H1 (cell line): Measurements from ENCODE around the gene CAMP. TPM values are rescaled to one million over a fixed set of nuclear protein-coding genes. Genes with fewer than 3 reads are reported as not detected.

Experiments used
- CTCF ChIA-PET: fragments of 300-600 bp; sonication (Branson Sonifier 250); formaldehyde crosslinking; loops from one replicate; lab custom pipeline; 2021; ENCODE audit not compliant: partially characterized antibody; lab: Charles Lee
- POLR2A ChIA-PET: fragments of 300-600 bp; sonication (Branson Sonifier 250); formaldehyde crosslinking; loops from one replicate; lab custom pipeline; 2021; ENCODE audit warnings: inconsistent platforms; ENCODE audit not compliant: partially characterized antibody; lab: Charles Lee
- DNase-seq, 2 experiments: peaks; one replicate each; pipeline versions ENCODE4 v3.0.0 to v3.0.0-alpha.2; 2010 to 2022; ENCODE audit warnings: low spot score in 2 of 2, low read depth in 1 of 2, mixed read lengths in 1 of 2
- FAIRE-seq: peaks from 2 replicates; lab custom pipeline; 2011; peaks lifted over from hg19 to GRCh38; lab: Jason Lieb, UNC
- H2AFZ ChIP-seq: 2 replicates; pipeline ENCODE4 v1.8.1; 2012; ENCODE audit warnings: low read length, inconsistent platforms
- H2AK5ac ChIP-seq: 2 replicates; pipeline ENCODE4 v1.6.1; 2013; ENCODE audit warnings: low read depth, low read length
- H2BK120ac ChIP-seq: replicated peaks from 2 replicates; pipeline ENCODE3; 2013; ENCODE audit warnings: low read depth, low read length, inconsistent platforms
- H2BK12ac ChIP-seq: 2 replicates; pipeline ENCODE4 v1.6.1; 2013; ENCODE audit warnings: low read depth, low read length
- H2BK15ac ChIP-seq: 2 replicates; pipeline ENCODE4 v1.6.1; 2013; ENCODE audit warnings: low read length
- H2BK20ac ChIP-seq: 2 replicates; pipeline ENCODE4 v1.6.1; 2013; ENCODE audit warnings: low read length
- H2BK5ac ChIP-seq: 2 replicates; pipeline ENCODE4 v1.6.1; 2013; ENCODE audit warnings: low read depth, low read length
- H3K14ac ChIP-seq: 2 replicates; pipeline ENCODE4 v1.6.1; 2013; ENCODE audit warnings: inconsistent platforms; ENCODE audit not compliant: insufficient read length
- H3K18ac ChIP-seq: 2 replicates; pipeline ENCODE4 v1.6.1; 2013; ENCODE audit warnings: low read length; ENCODE audit errors: extremely low read depth
- H3K23ac ChIP-seq: 2 replicates; pipeline ENCODE4 v1.6.1; 2013; ENCODE audit warnings: inconsistent platforms; ENCODE audit not compliant: insufficient read length
- H3K23me2 ChIP-seq: 2 replicates; pipeline ENCODE4 v1.6.1; 2013; ENCODE audit warnings: low read depth, low read length
- H3K27ac ChIP-seq: 2 replicates; pipeline ENCODE4 v1.6.1; 2011; ENCODE audit warnings: low read depth, low read length, inconsistent platforms
- H3K27me3 ChIP-seq, 4 experiments: replicated peaks in 1 of 4; 1 replicate in 1 of 4; 2 replicates in 3 of 4; pipeline versions ENCODE4 v1.6.1 to v1.8.1; 2011 to 2013; ENCODE audit warnings: low read length in 3 of 4, mild to moderate bottlenecking in 3 of 4, inconsistent platforms in 2 of 4, mixed read lengths in 2 of 4, moderate library complexity in 1 of 4; ENCODE audit not compliant: control insufficient read depth in 3 of 4, insufficient read depth in 3 of 4; ENCODE audit errors: extremely low read depth in 1 of 4
- H3K36me3 ChIP-seq, 4 experiments: 2 replicates each; pipeline versions ENCODE4 v1.6.1 to v1.8.1; 2011 to 2013; ENCODE audit warnings: mild to moderate bottlenecking in 4 of 4, low read length in 3 of 4, moderate library complexity in 2 of 4, control low read depth in 1 of 4, inconsistent platforms in 1 of 4; ENCODE audit not compliant: insufficient read depth in 4 of 4, control insufficient read depth in 2 of 4
- H3K4ac ChIP-seq: replicated peaks from 2 replicates; pipeline ENCODE3; 2013; ENCODE audit warnings: low read length, low read depth, mixed read lengths, inconsistent platforms; ENCODE audit not compliant: insufficient read length
- H3K4me1 ChIP-seq, 4 experiments: replicated peaks in 1 of 4; 1 replicate in 1 of 4; 2 replicates in 3 of 4; pipeline versions ENCODE4 v1.6.1 to v1.8.1; 2011 to 2013; ENCODE audit warnings: low read length in 3 of 4, inconsistent platforms in 2 of 4, mixed read lengths in 1 of 4; ENCODE audit not compliant: insufficient read depth in 4 of 4, control insufficient read depth in 3 of 4
- H3K4me2 ChIP-seq, 2 experiments: 2 replicates each; pipeline versions ENCODE4 v1.6.1 to v1.8.1; 2011 to 2013; ENCODE audit warnings: low read depth in 2 of 2, low read length in 2 of 2, control low read depth in 1 of 2, inconsistent platforms in 1 of 2, mild to moderate bottlenecking in 1 of 2; ENCODE audit not compliant: insufficient read depth in 1 of 2
- H3K4me3 ChIP-seq, 4 experiments: fragments of 200-600, 300-600 bp in 1 of 4; sonication (generic), shearing (Covaris generic), sonication (Bioruptor Twin) in 1 of 4; 2 replicates each; pipeline versions ENCODE4 v1.5.1 to v1.8.1; 2011 to 2016; ENCODE audit warnings: low read length in 4 of 4, low read depth in 3 of 4, control low read depth in 2 of 4, inconsistent platforms in 2 of 4, mild to moderate bottlenecking in 2 of 4, mixed read lengths in 1 of 4, moderate library complexity in 1 of 4; ENCODE audit not compliant: insufficient read depth in 2 of 4; ENCODE audit errors: extremely low read depth in 1 of 4
- H3K56ac ChIP-seq: replicated peaks from 2 replicates; pipeline ENCODE3; 2013; ENCODE audit warnings: low read depth, mild to moderate bottlenecking, mixed read lengths, low read length, inconsistent platforms; ENCODE audit not compliant: insufficient read length
- H3K79me1 ChIP-seq: 2 replicates; pipeline ENCODE4 v1.6.1; 2013; ENCODE audit warnings: low read depth, low read length, control low read depth
- H3K79me2 ChIP-seq, 2 experiments: 2 replicates each; pipeline versions ENCODE4 v1.6.1 to v1.8.1; 2012 to 2013; ENCODE audit warnings: low read length in 2 of 2, mild to moderate bottlenecking in 2 of 2, inconsistent platforms in 1 of 2; ENCODE audit not compliant: insufficient read depth in 2 of 2, control insufficient read depth in 1 of 2
- H3K9ac ChIP-seq, 4 experiments: replicated peaks in 1 of 4; 1 replicate in 1 of 4; 2 replicates in 3 of 4; pipeline versions ENCODE4 v1.6.1 to v1.8.1; 2011 to 2013; ENCODE audit warnings: low read depth in 3 of 4, low read length in 3 of 4, control low read depth in 2 of 4, mild to moderate bottlenecking in 2 of 4, moderate library complexity in 2 of 4, inconsistent platforms in 1 of 4; ENCODE audit errors: extremely low read depth in 1 of 4
- H3K9me3 ChIP-seq, 2 experiments: 2 replicates each; pipeline versions ENCODE4 v1.6.1 to v1.8.1; 2012 to 2013; ENCODE audit warnings: mild to moderate bottlenecking in 2 of 2, moderate library complexity in 2 of 2, control low read depth in 1 of 2, inconsistent platforms in 1 of 2, low read depth in 1 of 2, low read length in 1 of 2, mixed read lengths in 1 of 2; ENCODE audit not compliant: insufficient read depth in 2 of 2
- H4K20me1 ChIP-seq, 2 experiments: replicated peaks in 1 of 2; 2 replicates each; pipeline versions ENCODE3 to v1.8.1; 2011 to 2013; ENCODE audit warnings: inconsistent platforms in 2 of 2, low read length in 2 of 2, mild to moderate bottlenecking in 1 of 2; ENCODE audit not compliant: insufficient read depth in 2 of 2, control insufficient read depth in 1 of 2
- H4K5ac ChIP-seq: 2 replicates; pipeline ENCODE4 v1.6.1; 2013; ENCODE audit warnings: low read length, low read depth, mixed read lengths, inconsistent platforms; ENCODE audit not compliant: insufficient read length
- H4K8ac ChIP-seq: 2 replicates; pipeline ENCODE4 v1.8.0; 2013; ENCODE audit warnings: mild to moderate bottlenecking, moderate library complexity, low read length, inconsistent platforms; ENCODE audit not compliant: insufficient read depth; ENCODE audit errors: extremely low read depth
- H4K91ac ChIP-seq: replicated peaks from 2 replicates; pipeline ENCODE3; 2013; ENCODE audit warnings: low read length, mixed read lengths, inconsistent platforms; ENCODE audit not compliant: insufficient read length
- BACH1 ChIP-seq: IDR thresholded peaks from 2 replicates; pipeline ENCODE4 v1.6.1; 2012; ENCODE audit warnings: low read length, improper control_type of control experiment
- BCL11A ChIP-seq, 2 experiments: IDR thresholded peaks; one replicate each; pipeline ENCODE4 v1.6.1; 2011; ENCODE audit warnings: low read depth in 2 of 2, low read length in 2 of 2, mild to moderate bottlenecking in 2 of 2
- CEBPB ChIP-seq: IDR thresholded peaks from 2 replicates; pipeline ENCODE4 v1.6.1; 2012; ENCODE audit warnings: low read depth, low read length
- CHD2 ChIP-seq: IDR thresholded peaks from 2 replicates; pipeline ENCODE4 v1.6.1; 2012; ENCODE audit warnings: low read length, improper control_type of control experiment
- GTF2F1 ChIP-seq: IDR thresholded peaks from 2 replicates; pipeline ENCODE4 v1.6.1; 2012; ENCODE audit warnings: low read depth, low read length, improper control_type of control experiment, borderline replicate concordance
- KDM4A ChIP-seq: IDR thresholded peaks from one replicate; pipeline ENCODE4 v1.7.1; 2012; ENCODE audit warnings: low read depth, mild to moderate bottlenecking, moderate library complexity, low read length, inconsistent platforms; ENCODE audit not compliant: severe bottlenecking
- KDM5A ChIP-seq: fragments of 200-600 bp; IDR thresholded peaks from 2 replicates; pipeline ENCODE4 v1.7.1; 2012; ENCODE audit warnings: mild to moderate bottlenecking, low read length, inconsistent platforms, mixed read lengths
- NRF1 ChIP-seq: IDR thresholded peaks from 2 replicates; pipeline ENCODE4 v1.6.1; 2011; ENCODE audit warnings: mild to moderate bottlenecking, low read depth, low read length, improper control_type of control experiment
- RAD21 ChIP-seq, 2 experiments: IDR thresholded peaks in 1 of 2; conservative IDR thresholded peaks in 1 of 2; 2 replicates each; pipeline ENCODE4 v1.6.1; 2011; ENCODE audit warnings: low read depth in 2 of 2, low read length in 2 of 2, improper control_type of control experiment in 1 of 2, inconsistent platforms in 1 of 2, mild to moderate bottlenecking in 1 of 2, moderate library complexity in 1 of 2
- RFX5 ChIP-seq: IDR thresholded peaks from 2 replicates; pipeline ENCODE4 v1.6.1; 2011; ENCODE audit warnings: low read depth, low read length, improper control_type of control experiment, borderline replicate concordance
- RXRA ChIP-seq: IDR thresholded peaks from 2 replicates; pipeline ENCODE4 v1.6.1; 2011; ENCODE audit warnings: low read depth, mild to moderate bottlenecking, low read length, moderate library complexity; ENCODE audit not compliant: insufficient read depth
- SIN3A ChIP-seq, 2 experiments: IDR thresholded peaks in 1 of 2; conservative IDR thresholded peaks in 1 of 2; 2 replicates each; pipeline ENCODE4 v1.6.1; 2011 to 2012; ENCODE audit warnings: low read length in 2 of 2, improper control_type of control experiment in 1 of 2, low read depth in 1 of 2, mild to moderate bottlenecking in 1 of 2
- SP2 ChIP-seq: IDR thresholded peaks from 2 replicates; pipeline ENCODE4 v1.6.1; 2012; ENCODE audit warnings: mild to moderate bottlenecking, low read length, inconsistent platforms
- WGBS, 2 experiments: shearing (Covaris generic) in 1 of 2; methylation state at CpG; one replicate each; pipeline versions ENCODE4 v1.1.6 to v1.1.7; 2013 to 2015; ENCODE audit warnings: low lambda C conversion rate in 2 of 2, mixed read lengths in 2 of 2, inconsistent platforms in 1 of 2, low coverage in 1 of 2, missing lambda C conversion rate in 1 of 2; ENCODE audit not compliant: insufficient replicate concordance in 2 of 2, insufficient coverage in 1 of 2, insufficient read length in 1 of 2; ENCODE audit errors: extremely low coverage in 1 of 2, missing lambda C conversion rate in 1 of 2; 5-methylcytosine and 5-hydroxymethylcytosine counted together
- polyA plus RNA-seq, 7 experiments: library from polyadenylated mRNA; depleted of rRNA in 3 of 7; stranded (reverse) in 5 of 7; unstranded in 2 of 7; fragments of >200 nt in 5 of 7; fragments of 200-250 nt in 2 of 7; gene quantifications; 1 replicate in 5 of 7; 2 replicates in 1 of 7; 4 replicates in 1 of 7; pipeline versions ENCODE4 v1.2.1 to v1.2.3, GENCODE V29; 2011 to 2013; ENCODE audit warnings: missing spikeins in 2 of 7, mixed read lengths in 2 of 7
- total RNA-seq: library from RNA; stranded (reverse); fragmentation: NEBNext Ultra II Directional; extraction: Animal tissue kit (Norgen Biotek cat#: 25700); gene quantifications from 2 replicates; pipeline ENCODE4 v1.2.1, GENCODE V29; 2021

Gene CAMP
- total and polyA plus RNA-seq, 2 of the 8 experiments (the other 6 are each of a cell fraction or from before 2014, with no cell fraction given) = not detected

DNA sequence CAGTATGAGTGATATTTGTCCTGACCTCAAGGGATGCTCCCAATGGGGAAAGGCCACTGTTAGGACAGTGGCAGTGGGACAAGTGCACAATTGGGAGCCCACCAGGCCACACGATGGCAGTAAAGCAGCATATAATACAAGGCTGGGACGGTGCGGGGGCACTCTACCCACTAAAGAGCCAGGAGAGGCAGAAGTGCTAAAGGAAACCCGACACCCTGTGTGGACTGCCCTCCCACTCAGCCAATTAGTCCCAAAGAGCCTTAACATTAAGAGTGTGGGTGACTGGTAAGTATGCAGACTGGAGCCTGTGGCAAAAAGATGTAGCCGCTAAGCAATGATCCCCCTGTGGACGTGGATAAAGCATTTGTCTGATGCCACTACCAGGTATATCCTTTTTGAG is 9.4 kb downstream of the CAMP start:
- no peak overlapping the region for H3K4me3 ChIP-seq
- 0 out of 2 replicates have a peak overlapping the region, but pooled peaks have one; percentile 22 for H2BK15ac ChIP-seq
- H3K27me3 ChIP-seq = no peaks in the 10 kb centered on the region
- no peaks in the 10 kb centered on the region for H3K23me2 ChIP-seq
- H4K20me1 ChIP-seq = no peaks in the 10 kb centered on the region
- no peak overlapping the region for H3K4me2 ChIP-seq
- H2BK20ac ChIP-seq = no peak overlapping the region
- 0 out of 2 replicates have a peak overlapping the region, but pooled peaks have one; percentile 28 for H2AFZ ChIP-seq
- H3K4ac ChIP-seq = no peak overlapping the region
- no peak overlapping the region for H2BK12ac ChIP-seq
- peaks cover 0 to 2% (median 0%) of the 10 kb centered on the region in 4 experiments; a peak in 3 of 7 replicates for H3K4me1 ChIP-seq
- H3K14ac ChIP-seq = no peak overlapping the region
- H3K23ac ChIP-seq = no peak overlapping the region
- DNase-seq = peak; percentile 33 to 72
- no peak overlapping the region for H3K9ac ChIP-seq
- H3K9me3 ChIP-seq = peaks cover 7 to 10% of the 10 kb centered on the region in 2 experiments; a peak in 2 of 4 replicates
- H3K79me1 ChIP-seq = no peaks in the 10 kb centered on the region
- CTCF ChIA-PET = interaction anchor here (1.0 to 2.3 kb wide), 5 partner anchors 8 to 200 kb away, joined by 3 to 8 read pairs (median 4); partner anchors contain the start of gene ZNF589
- no peak overlapping the region for H4K8ac ChIP-seq
- H2AK5ac ChIP-seq = no peak overlapping the region
- no peak overlapping the region for H4K5ac ChIP-seq
- H2BK120ac ChIP-seq = no peak overlapping the region
- H3K36me3 ChIP-seq = no peaks in the 10 kb centered on the region
- no peak overlapping the region for H4K91ac ChIP-seq
- H3K79me2 ChIP-seq = no peaks in the 10 kb centered on the region
- H3K56ac ChIP-seq = no peak overlapping the region
- H3K18ac ChIP-seq = no peak overlapping the region
- 60% methylated on average over 6 of the region's 6 CpGs; no CpG with 5 or more reads in 1 of the 2 experiments for WGBS, 2 experiments
- H2BK5ac ChIP-seq = no peak overlapping the region
- POLR2A ChIA-PET = interaction anchor here (0.7 to 4.6 kb wide), 6 partner anchors 9 to 241 kb away, joined by 3 to 44 read pairs (median 4); partner anchors contain the start of genes CCDC51, TMA7 and ZNF589
- H3K27ac ChIP-seq = no peak overlapping the region
- FAIRE-seq = no peak
- no peak for TF ChIP-seq NRF1
- peak; percentile 65 to 71 for TF ChIP-seq RAD21 (IDR thresholded peaks at IDR 0.05 in 1 of 2, conservative IDR thresholded peaks at IDR 0.05 in 1 of 2; ENCODE audit: low read depth in 2 of 2, low read length in 2 of 2)
- TF ChIP-seq CHD2 = no peak
- TF ChIP-seq BCL11A (IDR thresholded peaks at IDR 0.05; ENCODE audit: low read depth in 2 of 2, low read length in 2 of 2) = no peak
- TF ChIP-seq GTF2F1 = no peak
- peak; percentile 30; the same call in 1 of the 2 replicates for TF ChIP-seq SP2
- no peak for TF ChIP-seq KDM4A
- TF ChIP-seq CEBPB = no peak
- TF ChIP-seq BACH1 = no peak
- TF ChIP-seq SIN3A (conservative IDR thresholded peaks at IDR 0.05 in 1 of 2, IDR thresholded peaks at IDR 0.05 in 1 of 2; ENCODE audit: low read depth in 1 of 2, low read length in 2 of 2) = no peak
- TF ChIP-seq RFX5 = no peak
- no peak for TF ChIP-seq KDM5A
- TF ChIP-seq RXRA = no peak
